Endothelial cell of umbilical vein (primary cell): Measurements from ENCODE around the gene CYP19A1. TPM values are rescaled to one million over a fixed set of nuclear protein-coding genes. Genes with fewer than 3 reads are reported as not detected.
A peak's percentile ranks its signal among the peaks of the same experiment; 100 is the strongest.

ENCODE experiments used
- BruUV-seq: library from RNA; stranded (reverse); fragments of 400-500 nt; replicated peaks from 2 replicates; lab custom pipeline; 2021; lab: Mats Ljungman, UMichigan
- CTCF ChIA-PET: fragments of 300-600, 350-600 bp; sonication (Branson Sonifier 250); formaldehyde crosslinking; loops from one replicate; lab custom pipeline; 2021; ENCODE audit warnings: antibody characterized with exemption, inconsistent platforms; lab: Charles Lee
- POLR2A ChIA-PET: fragments of 300-600, 350-600 bp; sonication (Branson Sonifier 250); formaldehyde crosslinking; loops from one replicate; lab custom pipeline; 2021; ENCODE audit warnings: antibody characterized with exemption, inconsistent platforms; lab: Charles Lee
- DNase-seq: peaks from one replicate; pipeline ENCODE4 v3.0.0-alpha.2; 2011; ENCODE audit warnings: low read depth, low spot score
- FAIRE-seq: peaks from 2 replicates; lab custom pipeline; 2011; peaks lifted over from hg19 to GRCh38; lab: Jason Lieb, UNC
- H2AFZ ChIP-seq: 2 replicates; pipeline ENCODE4 v1.6.0; 2012; ENCODE audit warnings: low read depth, low read length, control low read depth, inconsistent platforms
- H3K27ac ChIP-seq: 2 replicates; pipeline ENCODE4 v1.5.1; 2011; ENCODE audit warnings: low read depth, mild to moderate bottlenecking, control low read depth, low read length, moderate library complexity; ENCODE audit not compliant: insufficient read depth
- H3K27me3 ChIP-seq, 2 experiments: 2 replicates each; pipeline versions ENCODE4 v1.6.0 to v1.6.1; 2011; ENCODE audit warnings: low read length in 2 of 2, mixed read lengths in 1 of 2; ENCODE audit not compliant: control insufficient read depth in 2 of 2, insufficient read depth in 2 of 2
- H3K36me3 ChIP-seq, 2 experiments: 2 replicates in 1 of 2; 3 replicates in 1 of 2; pipeline ENCODE4 v1.5.1; 2011; ENCODE audit warnings: low read length in 2 of 2, mild to moderate bottlenecking in 1 of 2, moderate library complexity in 1 of 2; ENCODE audit not compliant: control insufficient read depth in 2 of 2, insufficient read depth in 2 of 2; ENCODE audit errors: extremely low read depth in 1 of 2
- H3K4me1 ChIP-seq: 3 replicates; pipeline ENCODE4 v1.5.1; 2011; ENCODE audit warnings: mild to moderate bottlenecking, low read length; ENCODE audit not compliant: control insufficient read depth, insufficient read depth; ENCODE audit errors: extremely low read depth
- H3K4me2 ChIP-seq: 2 replicates; pipeline ENCODE4 v1.6.1; 2011; ENCODE audit warnings: low read length, control low read depth, mixed read lengths; ENCODE audit not compliant: insufficient read depth
- H3K4me3 ChIP-seq, 3 experiments: fragments of 200-600 bp in 1 of 3; sonication (generic), shearing (Covaris generic) in 1 of 3; replicated peaks in 1 of 3; 2 replicates each; pipeline ENCODE4 v1.5.1; 2011 to 2016; ENCODE audit warnings: control low read depth in 3 of 3, low read length in 3 of 3, mild to moderate bottlenecking in 2 of 3, inconsistent platforms in 1 of 3, low read depth in 1 of 3, moderate library complexity in 1 of 3; ENCODE audit not compliant: insufficient read depth in 1 of 3
- H3K79me2 ChIP-seq: 2 replicates; pipeline ENCODE4 v1.6.0; 2012; ENCODE audit warnings: low read length, inconsistent platforms; ENCODE audit not compliant: control insufficient read depth, insufficient read depth
- H3K9ac ChIP-seq: replicated peaks from 2 replicates; pipeline ENCODE3; 2011; ENCODE audit warnings: low read length, control low read depth; ENCODE audit not compliant: insufficient read depth; ENCODE audit errors: extremely low read depth
- H3K9me1 ChIP-seq: replicated peaks from 3 replicates; pipeline ENCODE4 v1.6.0; 2011; ENCODE audit warnings: mild to moderate bottlenecking, low read length; ENCODE audit not compliant: control insufficient read depth, insufficient read depth; ENCODE audit errors: extremely low read depth
- H3K9me3 ChIP-seq: replicated peaks from 2 replicates; pipeline ENCODE4 v1.5.1; 2012; ENCODE audit warnings: low read length, inconsistent platforms; ENCODE audit not compliant: control insufficient read depth, insufficient read depth
- H4K20me1 ChIP-seq: replicated peaks from 2 replicates; pipeline ENCODE3; 2011; ENCODE audit warnings: mild to moderate bottlenecking, low read length; ENCODE audit not compliant: control insufficient read depth, insufficient read depth; ENCODE audit errors: extremely low read depth
- EZH2 ChIP-seq: IDR thresholded peaks from 2 replicates; pipeline ENCODE4 v1.6.1; 2012; ENCODE audit warnings: borderline replicate concordance, low read depth, mild to moderate bottlenecking, moderate library complexity, low read length, inconsistent platforms; ENCODE audit not compliant: severe bottlenecking
- FOS ChIP-seq: IDR thresholded peaks from 2 replicates; pipeline ENCODE4 v1.6.1; 2011; ENCODE audit warnings: mild to moderate bottlenecking, low read length, moderate library complexity, borderline replicate concordance; ENCODE audit not compliant: insufficient read depth
- GATA2 ChIP-seq: IDR thresholded peaks from 2 replicates; pipeline ENCODE4 v1.7.0; 2011; ENCODE audit warnings: low read depth, mild to moderate bottlenecking, moderate library complexity, mixed read lengths, low read length; ENCODE audit not compliant: insufficient read length, insufficient read depth
- JUN ChIP-seq: IDR thresholded peaks from 2 replicates; pipeline ENCODE4 v1.6.1; 2011; ENCODE audit warnings: borderline replicate concordance, low read depth; ENCODE audit not compliant: insufficient read length, insufficient read depth
- MAX ChIP-seq: IDR thresholded peaks from 2 replicates; pipeline ENCODE4 v1.6.1; 2011; ENCODE audit not compliant: insufficient read depth, insufficient read length
- MYC ChIP-seq: IDR thresholded peaks from one replicate; pipeline ENCODE4 v1.6.1; 2011; ENCODE audit warnings: mild to moderate bottlenecking, low read depth, low read length
- POLR2A ChIP-seq: IDR thresholded peaks from 2 replicates; pipeline ENCODE4 v1.6.1; 2012; ENCODE audit warnings: low read depth, mild to moderate bottlenecking, control low read depth, low read length
- POLR2AphosphoS5 ChIP-seq: IDR thresholded peaks from 2 replicates; pipeline ENCODE4 v1.6.1; 2012; ENCODE audit warnings: low read depth, mild to moderate bottlenecking, control low read depth, low read length, moderate library complexity; ENCODE audit not compliant: insufficient read depth
- dilution Hi-C: fragments of 300-500 bp; cut with MboI; formaldehyde crosslinking; loops from one replicate; pipeline ENCODE4 v1.15.0; 2019; ENCODE audit warnings: low sequenced_read_pairs; ENCODE audit not compliant: extremely low pct_ligation_motif_present
- intact Hi-C: fragments of 100-400 bp; cut with micrococcal nuclease; formaldehyde crosslinking; loops from one replicate; pipeline ENCODE4 v1.10.0; 2022
- polyA plus RNA-seq, 4 experiments: library from polyadenylated mRNA; depleted of rRNA in 3 of 4; stranded (reverse) in 3 of 4; unstranded in 1 of 4; fragments of >200 nt; gene quantifications; 2 replicates each; pipeline versions ENCODE4 v1.2.1 to v1.2.3, GENCODE V29; 2011 to 2012; ENCODE audit warnings: missing spikeins in 1 of 4
- total RNA-seq: library from RNA; stranded (reverse); gene quantifications from 2 replicates; pipeline ENCODE4 v1.2.3, GENCODE V29; 2021
- TF ChIP-seq, protein P1 (sequence below), 2 donors: IDR thresholded peaks; 1 replicate in 1 of 2; 2 replicates in 1 of 2; pipeline ENCODE4 v1.5.1; 2011; ENCODE audit warnings: low read length in 2 of 2, mild to moderate bottlenecking in 2 of 2, moderate library complexity in 2 of 2, control low read depth in 1 of 2, inconsistent platforms in 1 of 2, low read depth in 1 of 2; ENCODE audit not compliant: insufficient read depth in 1 of 2; ENCODE audit errors: extremely low read depth in 1 of 2

CYP19A1 gene
- total and polyA plus RNA-seq, 2 donors (not counting 3 experiments of a cell fraction or from before 2014, with no cell fraction given) = not detected

- no peak for DNase-seq
- no peak overlapping the region for H3K9ac ChIP-seq
- peaks cover 55 to 57% of the 10 kb centered on the region in 2 experiments for H3K27me3 ChIP-seq
- no TSS peak for BruUV-seq
- no peaks in the 10 kb centered on the region for H3K9me1 ChIP-seq
- intact Hi-C loops = no loop called here
- no peak overlapping the region for H3K4me3 ChIP-seq
- no peak for FAIRE-seq
- dilution Hi-C loops = no loop called here
- no peak overlapping the region for H3K27ac ChIP-seq
- no peaks in the 10 kb centered on the region for H3K36me3 ChIP-seq
- H4K20me1 ChIP-seq = no peaks in the 10 kb centered on the region
- ChIA-PET POLR2A (no interaction called here), CTCF (interaction anchor here (1.5 kb wide), 1 partner anchor 80 kb away, joined by 3 read pairs; no protein-coding TSS in a partner anchor)
- TF ChIP-seq JUN = peak; percentile 16
- TF ChIP-seq MYC = no peak
- TF ChIP-seq FOS = peak; percentile 21
- no peak overlapping the region for H3K4me2 ChIP-seq
- H3K4me1 ChIP-seq = no peaks in the 10 kb centered on the region
- no peaks in the 10 kb centered on the region for H3K79me2 ChIP-seq
- no peak overlapping the region for H2AFZ ChIP-seq
- H3K9me3 ChIP-seq = no peaks in the 10 kb centered on the region
Observed at GRCh38 chr15:51243774-51244173, 94.6 kb downstream of the CYP19A1 start.

DNA sequence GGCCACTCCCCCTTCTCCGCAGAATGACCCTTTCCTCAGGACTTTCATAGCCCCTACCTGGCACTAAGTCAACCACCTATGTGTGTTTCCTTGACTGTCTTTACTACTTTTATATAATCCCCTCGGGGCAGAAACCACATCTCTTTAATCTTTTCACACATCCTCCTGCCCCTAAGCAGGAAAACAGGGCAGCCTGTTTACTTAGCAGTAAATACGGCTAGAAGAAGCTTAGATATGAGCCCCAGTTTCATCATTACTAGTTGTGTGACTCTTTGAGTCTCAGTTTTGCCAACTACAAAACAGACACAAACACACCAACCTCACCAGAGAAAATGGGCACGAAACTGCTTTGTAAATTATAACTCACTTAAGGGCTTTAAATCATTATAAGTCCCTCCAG is 98.3 kb downstream of the CYP19A1 start:
- Histone ChIP-seq H3K27ac (no peak overlapping the region), H3K9me3 (no peaks in the 10 kb centered on the region), H3K9me1 (no peaks in the 10 kb centered on the region), H3K27me3 (peaks cover 67 to 72% of the 10 kb centered on the region in 2 experiments), H3K4me2 (no peak overlapping the region), H3K4me1 (no peaks in the 10 kb centered on the region), H2AFZ (no peak overlapping the region), H4K20me1 (no peaks in the 10 kb centered on the region), H3K4me3 (no peak overlapping the region), H3K9ac (no peak overlapping the region), H3K79me2 (no peaks in the 10 kb centered on the region), H3K36me3 (no peaks in the 10 kb centered on the region)
- TF ChIP-seq FOS = no peak
- TF ChIP-seq JUN = no peak
- no peak for TF ChIP-seq POLR2A
- no peak for TF ChIP-seq GATA2
- no peak for TF ChIP-seq MAX
- TF ChIP-seq, protein P1, sequence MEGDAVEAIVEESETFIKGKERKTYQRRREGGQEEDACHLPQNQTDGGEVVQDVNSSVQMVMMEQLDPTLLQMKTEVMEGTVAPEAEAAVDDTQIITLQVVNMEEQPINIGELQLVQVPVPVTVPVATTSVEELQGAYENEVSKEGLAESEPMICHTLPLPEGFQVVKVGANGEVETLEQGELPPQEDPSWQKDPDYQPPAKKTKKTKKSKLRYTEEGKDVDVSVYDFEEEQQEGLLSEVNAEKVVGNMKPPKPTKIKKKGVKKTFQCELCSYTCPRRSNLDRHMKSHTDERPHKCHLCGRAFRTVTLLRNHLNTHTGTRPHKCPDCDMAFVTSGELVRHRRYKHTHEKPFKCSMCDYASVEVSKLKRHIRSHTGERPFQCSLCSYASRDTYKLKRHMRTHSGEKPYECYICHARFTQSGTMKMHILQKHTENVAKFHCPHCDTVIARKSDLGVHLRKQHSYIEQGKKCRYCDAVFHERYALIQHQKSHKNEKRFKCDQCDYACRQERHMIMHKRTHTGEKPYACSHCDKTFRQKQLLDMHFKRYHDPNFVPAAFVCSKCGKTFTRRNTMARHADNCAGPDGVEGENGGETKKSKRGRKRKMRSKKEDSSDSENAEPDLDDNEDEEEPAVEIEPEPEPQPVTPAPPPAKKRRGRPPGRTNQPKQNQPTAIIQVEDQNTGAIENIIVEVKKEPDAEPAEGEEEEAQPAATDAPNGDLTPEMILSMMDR (IDR thresholded peaks at IDR 0.05; ENCODE audit: extremely low read depth in 1 of 2, insufficient read depth in 1 of 2, low read depth in 1 of 2, low read length in 2 of 2) = no peak
- TF ChIP-seq POLR2AphosphoS5 = no peak
- no peak for TF ChIP-seq EZH2
- TF ChIP-seq MYC = no peak
- dilution Hi-C loops (no loop called here), intact Hi-C loops (no loop called here)
- FAIRE-seq (no peak), DNase-seq (no peak)
- ChIA-PET CTCF (interaction anchor here (0.9 to 1.9 kb wide), 3 partner anchors 9 to 143 kb away, joined by 3 to 9 read pairs (median 3); no protein-coding TSS in a partner anchor), POLR2A (interaction anchor here (0.7 kb wide), 1 partner anchor 10 kb away, joined by 3 read pairs; no protein-coding TSS in a partner anchor)
- no TSS peak for BruUV-seq
